Erythroblast (primary cell): ENCODE measurements around the gene FGD3.

Experiments
- GATA1 ChIP-seq: IDR thresholded peaks from 2 replicates; pipeline ENCODE4 v1.6.1; 2011; ENCODE audit warnings: low read depth, mild to moderate bottlenecking, control low read depth, low read length, moderate library complexity
- POLR2A ChIP-seq: IDR thresholded peaks from 2 replicates; pipeline ENCODE4 v1.6.1; 2011; ENCODE audit warnings: mild to moderate bottlenecking, low read length

DNA sequence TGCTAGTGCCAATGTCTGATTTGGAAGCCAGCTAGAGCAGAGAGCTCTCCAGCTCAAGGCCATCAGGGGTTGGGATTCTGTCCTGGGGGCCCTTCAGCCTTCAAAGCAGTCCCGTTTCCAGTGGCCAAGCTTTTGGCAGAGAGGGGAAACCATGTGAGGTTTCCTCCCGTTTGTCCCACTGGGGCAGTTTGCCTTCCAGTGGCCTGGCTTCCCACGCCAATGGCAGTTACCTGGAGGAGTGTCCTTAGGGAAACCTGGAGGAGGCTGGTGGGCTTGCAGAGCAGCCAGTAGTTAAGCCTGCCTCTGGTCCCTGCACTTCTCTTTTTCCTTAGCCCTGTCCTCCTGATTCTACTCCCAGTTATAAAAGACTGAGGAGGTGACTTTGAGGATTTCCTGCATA, 37.7 kb downstream of the FGD3 start:
- TF ChIP-seq POLR2A (no peak), GATA1 (no peak)
